ENCODE measurements around the gene KCNMB1.

DNA sequence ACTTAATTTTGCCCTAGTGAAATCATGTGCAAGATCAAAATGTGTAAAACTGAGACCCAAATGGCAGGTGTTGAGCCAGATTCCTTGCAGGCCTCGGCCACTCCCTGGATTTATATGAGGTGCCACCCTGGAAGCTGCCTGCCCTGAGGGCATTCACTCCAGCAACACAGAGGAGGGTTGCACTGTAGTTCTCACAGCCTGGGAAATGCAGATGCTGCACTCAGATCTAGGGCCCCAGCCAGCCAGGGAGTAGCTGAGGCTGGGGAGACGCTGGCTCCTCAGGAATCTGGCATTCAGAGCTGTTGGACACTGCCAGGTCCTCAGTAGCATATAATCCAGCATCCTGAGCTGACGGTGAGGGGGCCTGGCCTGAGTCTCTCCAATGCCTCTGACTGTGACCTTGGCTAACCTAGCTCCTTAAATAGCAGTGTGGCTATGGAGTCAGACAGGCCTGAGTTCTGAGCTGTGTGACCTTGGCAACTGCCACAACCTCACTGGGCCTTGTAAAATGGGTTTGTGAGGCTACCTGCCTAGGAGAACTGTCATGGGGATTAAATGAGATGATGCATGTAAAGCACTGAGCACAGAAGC, 8.7 kb downstream of the KCNMB1 start:
- TF ChIP-seq CTCF (conservative IDR thresholded peaks at IDR 0.05; ENCODE audit: low read length) (no peak), EZH2phosphoT487 (IDR thresholded peaks at IDR 0.05; ENCODE audit: borderline replicate concordance, low read depth, low read length) (no peak)

Measured in OCI-LY7 (cell line).